PC-3 (cell line): ENCODE results near the gene GJC1. TPM values are rescaled to one million over a fixed set of nuclear protein-coding genes. Genes with fewer than 3 reads are reported as not detected.

Source experiments
- ATAC-seq: fragments of 200-7000 bp; cut with Tn5 transposase; 2 replicates; pipeline ENCODE4 v1.9.1; 2020; ENCODE audit warnings: mild to moderate bottlenecking, moderate library complexity
- BruUV-seq: library from RNA; stranded (reverse); fragments of 400-500 nt; replicated peaks from 2 replicates; lab custom pipeline; 2021; lab: Mats Ljungman, UMichigan
- CTCF ChIA-PET: fragments of 300-600 bp; sonication (Branson Sonifier 250); formaldehyde crosslinking; loops from one replicate; lab custom pipeline; 2022; ENCODE audit warnings: antibody characterized with exemption; lab: Charles Lee
- POLR2A ChIA-PET: fragments of 300-600 bp; sonication (Branson Sonifier 250); formaldehyde crosslinking; loops from one replicate; lab custom pipeline; 2022; ENCODE audit warnings: antibody characterized with exemption; ENCODE audit not compliant: unreplicated experiment; lab: Charles Lee
- DNase-seq: peaks from one replicate; pipeline ENCODE4 v3.0.0-alpha.2; 2015
- H2AFZ ChIP-seq: fragments of 300-600 bp; sonication (generic); 2 replicates; pipeline ENCODE4 v1.6.0; 2016; ENCODE audit warnings: antibody characterized with exemption, low read length
- H3F3A ChIP-seq: fragments of 300-600 bp; sonication (generic); one replicate; pipeline ENCODE4 v1.6.0; 2017; ENCODE audit warnings: antibody characterized with exemption, low read length, control low read depth, mild to moderate bottlenecking; ENCODE audit not compliant: unreplicated experiment
- H3K27ac ChIP-seq: fragments of 300-600 bp; sonication (generic); 2 replicates; pipeline ENCODE4 v1.5.1; 2016; ENCODE audit warnings: mild to moderate bottlenecking, low read length
- H3K27me3 ChIP-seq: fragments of 300-600 bp; sonication (generic); 2 replicates; pipeline ENCODE4 v1.6.1; 2016; ENCODE audit warnings: low read length, mixed read lengths
- H3K36me3 ChIP-seq: fragments of 300-600 bp; sonication (generic); 2 replicates; pipeline ENCODE4 v1.6.1; 2016; ENCODE audit warnings: low read depth, mixed run types, low read length, mixed read lengths
- H3K4me1 ChIP-seq: fragments of 300-600 bp; sonication (generic); 2 replicates; pipeline ENCODE4 v1.5.1; 2016; ENCODE audit warnings: low read length; ENCODE audit not compliant: insufficient read depth
- H3K4me2 ChIP-seq: fragments of 300-600 bp; sonication (generic); 2 replicates; pipeline ENCODE4 v1.6.0; 2016; ENCODE audit warnings: low read length
- H3K4me3 ChIP-seq: fragments of 300-600 bp; sonication (generic); 2 replicates; pipeline ENCODE4 v1.5.1; 2016; ENCODE audit warnings: mild to moderate bottlenecking, low read length, mixed read lengths
- H3K79me2 ChIP-seq: fragments of 300-600 bp; sonication (generic); 2 replicates; pipeline ENCODE4 v1.6.1; 2017; ENCODE audit warnings: low read length, mixed read lengths
- H3K9ac ChIP-seq: fragments of 300-600 bp; sonication (generic); 2 replicates; pipeline ENCODE4 v1.6.0; 2016; ENCODE audit warnings: mild to moderate bottlenecking, low read length
- H3K9me2 ChIP-seq: fragments of 300-600 bp; sonication (generic); replicated peaks from 2 replicates; pipeline ENCODE4 v1.6.1; 2016; ENCODE audit warnings: mixed run types, low read length, mixed read lengths
- H3K9me3 ChIP-seq: fragments of 300-600 bp; sonication (generic); 2 replicates; pipeline ENCODE4 v1.6.1; 2016; ENCODE audit warnings: low read length, mixed read lengths
- H4K20me1 ChIP-seq: fragments of 300-600 bp; sonication (generic); 2 replicates; pipeline ENCODE4 v1.6.1; 2016; ENCODE audit warnings: low read length, mixed read lengths
- CTCF ChIP-seq: fragments of 300-600 bp; sonication (generic); conservative IDR thresholded peaks from 2 replicates; pipeline ENCODE4 v1.5.1; 2017; ENCODE audit warnings: antibody characterized with exemption, low read depth, mild to moderate bottlenecking, low read length
- EZH2 ChIP-seq: fragments of 300-600 bp; sonication (generic); IDR thresholded peaks from one replicate; pipeline ENCODE4 v1.6.1; 2017; ENCODE audit warnings: antibody characterized with exemption, mild to moderate bottlenecking, low read length; ENCODE audit not compliant: unreplicated experiment
- EZH2phosphoT487 ChIP-seq: fragments of 300-600 bp; sonication (generic); IDR thresholded peaks from 2 replicates; pipeline ENCODE4 v1.6.1; 2018; ENCODE audit warnings: mild to moderate bottlenecking, antibody characterized with exemption, low read length, borderline replicate concordance
- intact Hi-C: fragments of 100-400 bp; cut with micrococcal nuclease; formaldehyde crosslinking; loops from 2 replicates; pipeline ENCODE4 v1.9.0; 2023
- total RNA-seq: library from RNA; depleted of rRNA; stranded (reverse); fragments of >200 nt; gene quantifications from 2 replicates; pipeline ENCODE4 v1.2.3, GENCODE V29; 2014

Gene GJC1
- total RNA-seq, 1 experiment from 2014 or later = 17.1 TPM

DNA sequence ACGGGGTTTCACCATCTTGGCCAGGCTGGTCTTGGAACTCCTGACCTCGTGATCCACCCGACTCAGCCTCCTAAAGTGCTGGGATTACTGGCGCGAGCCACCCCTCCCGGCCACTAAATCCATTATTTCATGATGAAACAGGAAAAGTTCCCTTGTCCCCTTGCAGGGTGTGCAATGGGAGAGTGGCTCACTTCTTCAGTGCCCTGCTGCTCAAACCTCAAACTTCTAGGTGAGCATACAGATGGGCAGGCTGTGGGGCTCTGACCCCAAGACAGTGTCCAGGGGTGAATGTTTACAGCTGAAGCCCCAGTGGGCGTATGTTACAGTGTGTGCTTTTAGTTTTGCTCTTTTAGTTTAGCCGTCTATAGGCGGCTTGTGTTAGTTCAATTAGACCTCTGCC lies 34.7 kb downstream of the GJC1 start:
- H3K9ac ChIP-seq = peak overlapping the region; percentile 14; the same call in 1 of the 2 replicates
- H3K4me2 ChIP-seq = peak overlapping the region; percentile 43
- H2AFZ ChIP-seq = peak overlapping the region; percentile 69; the same call in 1 of the 2 replicates
- no peak for TF ChIP-seq EZH2phosphoT487
- no peak for TF ChIP-seq EZH2
- no peak for TF ChIP-seq CTCF
- H3F3A ChIP-seq = no peaks in the 10 kb centered on the region
- no TSS peak for BruUV-seq
- CTCF ChIA-PET = interaction anchor here (0.6 to 1.3 kb wide), 4 partner anchors 16 to 1374 kb away, joined by 3 to 6 read pairs (median 4); no protein-coding TSS in a partner anchor
- no peaks in the 10 kb centered on the region for H3K9me3 ChIP-seq
- ATAC-seq (peak; percentile 4; the same call in 1 of the 2 replicates), DNase-seq (no peak)
- peak overlapping the region; percentile 82 for H3K27ac ChIP-seq
- intact Hi-C loops = loop anchor here (1.0 to 2.0 kb wide), 2 partner anchors 25 to 33 kb away; no protein-coding TSS in a partner anchor
- POLR2A ChIA-PET = no interaction called here
- no peaks in the 10 kb centered on the region for H3K9me2 ChIP-seq
- no peaks in the 10 kb centered on the region for H3K27me3 ChIP-seq
- H3K79me2 ChIP-seq = no peaks in the 10 kb centered on the region
- H3K4me3 ChIP-seq = no peak overlapping the region
- no peaks in the 10 kb centered on the region for H4K20me1 ChIP-seq
- peaks cover 24% of the 10 kb centered on the region for H3K4me1 ChIP-seq
- peaks cover 1% of the 10 kb centered on the region; the same call in 1 of the 2 replicates for H3K36me3 ChIP-seq

- DNase-seq (peak; percentile 94), ATAC-seq (peak; percentile 84)
- Histone ChIP-seq H3F3A (no peaks in the 10 kb centered on the region), H3K79me2 (no peaks in the 10 kb centered on the region), H2AFZ (peak overlapping the region; percentile 69), H3K4me3 (no peak overlapping the region), H3K27me3 (no peaks in the 10 kb centered on the region), H3K36me3 (no peaks in the 10 kb centered on the region; the same call in 1 of the 2 replicates), H4K20me1 (no peaks in the 10 kb centered on the region), H3K4me2 (peak overlapping the region; percentile 43), H3K9me3 (no peaks in the 10 kb centered on the region), H3K9ac (peak overlapping the region; percentile 41), H3K27ac (peak overlapping the region; percentile 82), H3K9me2 (no peaks in the 10 kb centered on the region), H3K4me1 (peaks cover 24% of the 10 kb centered on the region)
- CTCF ChIA-PET = interaction anchor here (0.5 to 1.3 kb wide), 5 partner anchors 15 to 1375 kb away, joined by 3 to 6 read pairs (median 3); no protein-coding TSS in a partner anchor
- TF ChIP-seq CTCF (no peak), EZH2phosphoT487 (no peak), EZH2 (no peak)
- POLR2A ChIA-PET = interaction anchor here (0.6 to 1.1 kb wide), 2 partner anchors 26 to 140 kb away, joined by 3 read pairs; no protein-coding TSS in a partner anchor
- BruUV-seq = no TSS peak
- intact Hi-C loops = loop anchor here (1.0 to 2.0 kb wide), 2 partner anchors 25 to 34 kb away; no protein-coding TSS in a partner anchor
These were observed 35.2 kb downstream of the GJC1 start for GRCh38 chr17:44794851-44795413.
